ENCODE results near the gene INTS11.

DNA sequence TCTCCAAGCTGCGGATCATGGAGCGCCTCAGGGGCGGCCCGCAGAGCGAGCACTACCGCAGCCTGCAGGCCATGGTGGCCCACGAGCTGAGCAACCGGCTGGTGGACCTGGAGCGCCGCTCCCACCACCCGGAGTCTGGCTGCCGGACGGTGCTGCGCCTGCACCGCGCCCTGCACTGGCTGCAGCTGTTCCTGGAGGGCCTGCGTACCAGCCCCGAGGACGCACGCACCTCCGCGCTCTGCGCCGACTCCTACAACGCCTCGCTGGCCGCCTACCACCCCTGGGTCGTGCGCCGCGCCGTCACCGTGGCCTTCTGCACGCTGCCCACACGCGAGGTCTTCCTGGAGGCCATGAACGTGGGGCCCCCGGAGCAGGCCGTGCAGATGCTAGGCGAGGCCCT lies 2.8 kb upstream of the INTS11 start:
- TF ChIP-seq TEAD4 (IDR thresholded peaks at IDR 0.05) (no peak), NFIC (IDR thresholded peaks at IDR 0.05) (no peak), CEBPB (IDR thresholded peaks at IDR 0.05) (no peak), TCF12 (IDR thresholded peaks at IDR 0.05; ENCODE audit: low read depth) (no peak), RAD21 (IDR thresholded peaks at IDR 0.05; ENCODE audit: low read depth) (no peak), EGR1 (IDR thresholded peaks at IDR 0.05) (no peak), TAF1 (IDR thresholded peaks at IDR 0.05; ENCODE audit: low read depth) (no peak), YY1 (IDR thresholded peaks at IDR 0.05; ENCODE audit: low read depth) (no peak), CREB1 (IDR thresholded peaks at IDR 0.05; ENCODE audit: low read depth) (no peak), ZBTB7A (IDR thresholded peaks at IDR 0.05; ENCODE audit: low read depth) (no peak), EP300 (IDR thresholded peaks at IDR 0.05; ENCODE audit: borderline replicate concordance) (no peak)
- TF ChIP-seq, protein P1, sequence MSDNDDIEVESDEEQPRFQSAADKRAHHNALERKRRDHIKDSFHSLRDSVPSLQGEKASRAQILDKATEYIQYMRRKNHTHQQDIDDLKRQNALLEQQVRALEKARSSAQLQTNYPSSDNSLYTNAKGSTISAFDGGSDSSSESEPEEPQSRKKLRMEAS (IDR thresholded peaks at IDR 0.05): no peak
- TF ChIP-seq, protein P2, sequence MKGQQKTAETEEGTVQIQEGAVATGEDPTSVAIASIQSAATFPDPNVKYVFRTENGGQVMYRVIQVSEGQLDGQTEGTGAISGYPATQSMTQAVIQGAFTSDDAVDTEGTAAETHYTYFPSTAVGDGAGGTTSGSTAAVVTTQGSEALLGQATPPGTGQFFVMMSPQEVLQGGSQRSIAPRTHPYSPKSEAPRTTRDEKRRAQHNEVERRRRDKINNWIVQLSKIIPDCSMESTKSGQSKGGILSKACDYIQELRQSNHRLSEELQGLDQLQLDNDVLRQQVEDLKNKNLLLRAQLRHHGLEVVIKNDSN (IDR thresholded peaks at IDR 0.05): no peak
- TF ChIP-seq, protein P3, sequence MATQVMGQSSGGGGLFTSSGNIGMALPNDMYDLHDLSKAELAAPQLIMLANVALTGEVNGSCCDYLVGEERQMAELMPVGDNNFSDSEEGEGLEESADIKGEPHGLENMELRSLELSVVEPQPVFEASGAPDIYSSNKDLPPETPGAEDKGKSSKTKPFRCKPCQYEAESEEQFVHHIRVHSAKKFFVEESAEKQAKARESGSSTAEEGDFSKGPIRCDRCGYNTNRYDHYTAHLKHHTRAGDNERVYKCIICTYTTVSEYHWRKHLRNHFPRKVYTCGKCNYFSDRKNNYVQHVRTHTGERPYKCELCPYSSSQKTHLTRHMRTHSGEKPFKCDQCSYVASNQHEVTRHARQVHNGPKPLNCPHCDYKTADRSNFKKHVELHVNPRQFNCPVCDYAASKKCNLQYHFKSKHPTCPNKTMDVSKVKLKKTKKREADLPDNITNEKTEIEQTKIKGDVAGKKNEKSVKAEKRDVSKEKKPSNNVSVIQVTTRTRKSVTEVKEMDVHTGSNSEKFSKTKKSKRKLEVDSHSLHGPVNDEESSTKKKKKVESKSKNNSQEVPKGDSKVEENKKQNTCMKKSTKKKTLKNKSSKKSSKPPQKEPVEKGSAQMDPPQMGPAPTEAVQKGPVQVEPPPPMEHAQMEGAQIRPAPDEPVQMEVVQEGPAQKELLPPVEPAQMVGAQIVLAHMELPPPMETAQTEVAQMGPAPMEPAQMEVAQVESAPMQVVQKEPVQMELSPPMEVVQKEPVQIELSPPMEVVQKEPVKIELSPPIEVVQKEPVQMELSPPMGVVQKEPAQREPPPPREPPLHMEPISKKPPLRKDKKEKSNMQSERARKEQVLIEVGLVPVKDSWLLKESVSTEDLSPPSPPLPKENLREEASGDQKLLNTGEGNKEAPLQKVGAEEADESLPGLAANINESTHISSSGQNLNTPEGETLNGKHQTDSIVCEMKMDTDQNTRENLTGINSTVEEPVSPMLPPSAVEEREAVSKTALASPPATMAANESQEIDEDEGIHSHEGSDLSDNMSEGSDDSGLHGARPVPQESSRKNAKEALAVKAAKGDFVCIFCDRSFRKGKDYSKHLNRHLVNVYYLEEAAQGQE (IDR thresholded peaks at IDR 0.05; ENCODE audit: low read depth): no peak
